ENCODE data around the gene TSHR. TPM values are rescaled to one million over a fixed set of nuclear protein-coding genes. Genes with fewer than 3 reads are reported as not detected.
"Not testable (repeated sequence)": the region's sequence is repeated elsewhere in the genome, so short reads cannot be mapped to it uniquely, and the experiment has no call there.

TSHR gene
- total RNA-seq, 1 donor from 2014 or later = not detected

GRCh38 chr14:80951491-80951890 is 3.9 kb upstream of the TSHR start:
- DNase-seq (ENCODE audit: low spot score) = no peak

DNA sequence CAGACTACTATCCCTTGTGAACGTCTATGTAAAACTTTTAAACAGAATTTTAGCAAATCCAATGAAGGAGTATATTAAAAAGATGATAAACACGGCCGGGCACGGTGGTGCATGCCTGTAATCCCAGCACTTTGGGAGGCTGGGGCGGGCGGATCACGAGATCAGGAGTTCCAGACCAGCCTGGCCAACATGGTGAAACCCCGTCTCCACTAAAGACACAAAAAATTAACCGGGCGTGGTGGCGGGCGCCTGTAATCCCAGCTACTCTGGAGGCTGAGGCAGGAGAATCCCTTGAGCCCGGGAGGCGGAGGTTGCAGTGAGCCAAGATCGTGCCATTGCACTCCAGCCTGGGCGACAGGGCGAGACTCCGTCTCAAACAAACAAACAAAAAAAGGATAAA is 2.2 kb upstream of the TSHR start:
- not testable (repeated sequence) for DNase-seq (ENCODE audit: low spot score)

- DNase-seq (ENCODE audit: low spot score) = peak; percentile 83
These were observed 628 bp upstream of the TSHR start for GRCh38 chr14:80954687-80955299.

DNA sequence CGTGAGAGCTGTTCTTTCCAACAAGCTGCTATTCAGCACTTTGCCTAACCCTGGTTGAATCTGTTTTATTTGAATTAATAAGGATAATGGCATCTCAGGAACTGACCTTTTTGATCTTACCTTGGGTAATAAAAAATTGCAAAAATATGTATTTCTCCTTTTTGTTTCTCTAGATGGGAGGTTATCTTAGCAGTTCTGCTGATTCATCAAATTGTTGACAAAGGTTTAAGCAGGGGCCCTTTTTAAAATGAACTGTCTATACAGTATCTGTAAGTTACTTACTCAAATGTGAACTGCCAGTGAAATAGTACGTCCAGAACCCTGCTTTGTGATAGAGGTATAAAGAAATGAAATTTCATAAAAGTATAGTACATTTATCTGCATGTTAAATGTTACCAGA is 681 bp downstream of the TSHR start:
- DNase-seq (ENCODE audit: low spot score) = no peak

DNA sequence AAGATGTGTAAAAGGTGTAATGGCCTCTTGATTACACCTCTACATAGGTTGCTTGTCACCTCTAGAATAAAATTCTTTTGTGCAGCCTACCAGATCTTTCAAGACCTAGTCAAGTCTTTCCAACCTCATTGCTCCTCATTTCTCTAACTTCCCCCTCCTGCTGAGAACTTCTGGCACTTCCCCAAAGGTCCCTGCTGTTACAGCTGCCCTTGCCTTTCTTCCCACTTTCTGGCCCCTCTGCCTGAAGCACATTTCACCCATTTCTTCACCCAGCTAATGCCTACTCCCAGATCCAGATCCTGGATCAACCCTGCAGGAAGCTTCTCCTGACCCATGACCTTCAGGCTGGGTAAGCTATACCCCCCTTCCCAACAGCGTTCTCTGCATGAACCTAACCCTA is 1.5 kb downstream of the TSHR start:
- DNase-seq (ENCODE audit: low spot score) = no peak

DNA sequence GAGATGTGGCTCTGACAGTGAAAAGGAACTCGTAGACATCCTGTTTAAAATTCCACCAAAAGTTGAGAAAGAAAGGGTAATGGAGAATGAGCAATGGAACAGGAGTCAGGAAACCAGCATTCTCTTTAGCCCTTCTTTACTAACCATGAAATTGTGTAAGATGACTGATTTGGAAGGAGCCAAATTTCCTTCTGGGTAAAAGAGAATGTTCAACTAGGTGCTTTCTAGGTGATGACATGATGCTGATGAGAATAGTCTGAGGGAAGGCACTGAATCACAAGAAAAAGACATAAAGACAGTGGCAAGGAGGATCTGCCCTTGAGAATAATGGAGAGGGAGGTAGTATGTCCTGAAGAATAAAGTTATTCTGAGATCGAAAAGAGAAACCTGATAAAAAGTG is 2.2 kb downstream of the TSHR start:
- no peak for DNase-seq (ENCODE audit: low spot score)

GRCh38 chr14:80958226-80958625 is 2.8 kb downstream of the TSHR start:
- DNase-seq (ENCODE audit: low spot score) = no peak

DNA sequence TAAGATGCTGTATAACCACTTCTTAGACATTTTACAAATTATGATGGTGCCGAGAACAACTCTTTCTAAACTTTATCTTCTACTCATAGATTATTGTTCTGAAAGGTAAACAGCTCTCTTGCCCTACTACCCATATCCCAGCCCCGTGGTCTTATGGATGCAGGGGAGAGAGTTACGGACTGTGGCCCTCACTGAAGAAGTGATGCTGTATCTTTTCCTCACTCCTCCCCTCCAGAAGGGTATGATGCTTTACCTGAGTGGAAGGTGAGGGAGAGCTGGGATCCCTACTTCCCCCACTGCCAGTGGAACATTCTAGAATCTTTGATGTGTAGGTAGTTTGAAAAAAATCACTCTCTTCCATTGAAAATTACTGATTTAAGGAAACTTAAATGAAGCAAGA is 3.5 kb downstream of the TSHR start:
- DNase-seq (ENCODE audit: low spot score) = no peak

DNA sequence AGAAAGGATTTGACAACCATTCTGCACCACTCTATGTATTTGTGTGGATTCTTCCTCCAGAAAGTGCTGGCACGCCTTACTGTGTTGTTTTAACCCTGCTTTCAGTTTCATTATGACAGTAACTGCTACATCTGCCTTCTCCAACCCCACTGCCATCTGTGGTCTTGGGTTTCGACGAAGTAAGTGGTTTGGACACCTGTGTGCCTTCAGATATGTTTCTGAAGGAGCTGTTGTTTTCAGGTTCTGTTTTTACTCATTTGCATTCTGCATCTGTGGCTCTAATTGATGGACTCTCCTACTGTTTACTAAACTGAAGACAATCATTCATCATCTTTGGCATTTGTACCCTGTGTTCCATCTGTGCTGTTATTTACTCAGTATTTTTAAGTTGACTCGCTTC is 4.1 kb downstream of the TSHR start:
- DNase-seq (ENCODE audit: low spot score) = no peak

- DNase-seq (ENCODE audit: low spot score) = no peak
These were observed 9.6 kb downstream of the TSHR start for GRCh38 chr14:80965037-80965436.

DNA sequence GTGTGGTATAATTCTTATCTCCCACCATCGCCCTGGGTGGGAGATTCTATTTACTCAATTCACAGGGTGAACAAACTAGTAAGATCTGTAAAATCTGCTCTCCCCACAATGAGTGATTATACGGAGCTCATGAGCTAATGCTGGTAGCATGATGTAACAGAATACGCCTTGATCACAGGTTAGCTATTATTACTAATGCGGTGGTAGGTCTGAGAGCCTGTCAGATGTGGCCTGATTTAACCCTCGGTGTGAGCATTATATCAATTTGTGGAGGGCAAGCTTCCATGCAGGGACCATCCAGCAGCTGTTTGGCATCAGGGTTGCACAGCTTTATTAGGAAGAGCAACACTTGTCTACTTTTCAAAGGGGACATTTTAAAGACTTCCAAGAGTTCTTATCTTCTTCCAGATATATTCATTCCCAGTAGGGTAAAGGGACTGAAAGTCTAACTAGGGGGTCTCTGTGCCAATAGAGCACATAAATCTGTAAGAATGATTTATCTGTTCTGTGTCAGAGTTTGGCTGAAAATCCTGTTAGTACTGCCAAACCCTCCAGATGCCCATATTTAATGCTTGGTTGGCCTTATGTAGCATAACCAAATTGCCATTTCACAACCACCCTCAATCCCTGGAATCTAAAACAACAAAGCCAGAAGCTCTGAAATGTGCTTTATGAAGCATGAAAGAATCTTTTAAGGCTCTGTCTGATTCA is 18.7 kb downstream of the TSHR start:
- DNase-seq (ENCODE audit: low spot score) = no peak

DNA sequence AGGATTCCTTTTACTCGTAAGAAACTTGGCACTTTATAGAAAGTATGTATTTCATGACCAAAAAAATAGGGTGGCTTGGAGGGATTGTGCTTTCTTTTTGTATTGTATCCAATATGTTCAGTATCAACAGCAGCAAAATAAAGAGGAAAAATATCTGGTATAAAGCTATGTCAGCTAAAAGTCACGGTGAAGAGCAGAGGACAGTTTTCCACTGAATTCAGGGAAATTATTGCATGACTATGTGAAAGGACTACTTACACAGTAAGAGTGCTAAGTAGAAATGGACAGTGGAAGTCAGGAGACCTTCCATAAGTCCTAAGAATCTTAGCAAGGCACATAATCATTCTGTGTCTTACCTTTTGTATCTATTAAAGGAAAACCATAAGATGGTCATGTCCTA is 19.3 kb downstream of the TSHR start:
- DNase-seq (ENCODE audit: low spot score) = no peak

DNA sequence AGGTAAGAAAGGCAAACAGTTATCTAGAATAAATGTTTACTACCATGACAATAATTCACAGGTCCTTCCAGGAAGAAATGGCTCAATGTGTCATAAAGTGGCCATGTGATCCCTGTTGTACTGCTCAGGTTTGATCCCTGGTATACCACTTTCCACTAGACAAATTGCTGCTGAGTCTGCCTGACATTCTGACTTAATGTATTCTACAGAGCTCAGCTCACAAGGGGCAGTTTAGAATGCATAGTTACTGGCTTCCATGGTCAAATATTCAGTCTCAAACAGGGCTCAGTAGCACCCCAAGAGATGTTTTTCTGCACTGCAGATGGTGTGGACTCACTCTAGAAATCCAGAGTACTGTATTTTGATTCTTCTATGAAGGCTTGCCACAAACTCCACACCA is 21.8 kb downstream of the TSHR start:
- no peak for DNase-seq (ENCODE audit: low spot score)

- no peak for DNase-seq (ENCODE audit: low spot score)
These were observed 23.0 kb downstream of the TSHR start for GRCh38 chr14:80978403-80978802.

DNA sequence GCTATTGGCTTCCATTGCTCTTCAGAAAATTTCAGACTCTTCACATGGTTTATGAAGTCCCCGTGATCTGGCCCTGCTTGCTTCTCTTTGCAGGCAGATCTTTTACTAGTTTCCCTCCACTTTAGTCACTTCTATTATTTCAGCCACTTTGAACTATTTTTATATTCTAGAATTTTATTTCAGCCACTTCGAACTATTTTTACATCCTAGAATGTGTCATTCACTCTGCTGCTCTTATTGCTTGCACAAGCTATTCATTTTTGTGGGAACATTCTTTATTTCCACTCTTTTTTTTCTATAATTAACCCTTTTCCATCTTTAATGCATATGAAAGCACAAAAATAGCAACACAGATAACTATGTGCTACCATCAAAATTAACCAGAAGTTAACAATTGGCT is 24.5 kb downstream of the TSHR start:
- no peak for DNase-seq (ENCODE audit: low spot score)

- no peak for DNase-seq (ENCODE audit: low spot score)
These were observed 25.7 kb downstream of the TSHR start for GRCh38 chr14:80981156-80981555.

GRCh38 chr14:80981673-80982072 is 26.3 kb downstream of the TSHR start:
- DNase-seq (ENCODE audit: low spot score) = no peak

- DNase-seq (ENCODE audit: low spot score) = no peak
These were observed 27.3 kb downstream of the TSHR start for GRCh38 chr14:80982711-80983110.

DNA sequence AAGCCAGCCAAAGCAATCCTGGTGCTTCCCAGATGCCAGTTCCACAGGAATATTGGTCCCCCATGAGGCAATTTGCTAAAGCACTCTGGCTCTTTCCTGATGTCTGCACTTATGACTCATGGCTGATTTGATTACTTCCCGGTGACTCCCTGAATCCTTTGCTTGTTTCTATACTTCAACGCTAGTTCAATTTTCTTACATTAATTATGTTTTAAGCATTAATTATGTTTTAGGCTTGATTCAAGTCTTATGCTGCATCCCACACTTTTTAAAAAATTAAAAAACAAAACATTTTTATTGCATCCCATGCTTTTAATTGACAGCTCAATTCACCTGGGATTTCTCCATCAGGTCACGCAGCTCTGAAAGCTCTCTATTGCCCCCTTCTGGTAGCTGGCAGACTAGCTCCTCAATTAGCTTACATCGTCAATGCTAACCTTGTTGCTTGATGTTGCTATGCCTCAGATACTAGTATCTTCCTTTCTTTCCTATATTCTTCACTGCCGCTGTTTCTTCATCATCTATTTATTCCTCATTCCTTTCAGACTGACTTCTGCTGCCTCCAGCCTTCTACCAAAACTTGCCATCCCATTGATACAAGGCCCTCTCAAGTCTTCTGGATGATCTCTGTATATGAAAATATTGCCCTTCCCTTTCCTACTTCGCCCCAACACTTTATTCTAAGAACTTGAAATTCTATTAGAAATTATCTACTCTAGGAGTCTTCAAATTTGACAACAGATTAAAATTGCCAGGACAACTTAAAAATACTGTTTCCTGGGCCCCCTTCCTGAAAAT is 32.0 kb downstream of the TSHR start:
- DNase-seq (ENCODE audit: low spot score) = peak; percentile 66

GRCh38 chr14:80988192-80988591 is 32.8 kb downstream of the TSHR start:
- no peak for DNase-seq (ENCODE audit: low spot score)

GRCh38 chr14:80988735-80989429 is 33.5 kb downstream of the TSHR start:
- DNase-seq (ENCODE audit: low spot score) = no peak

DNA sequence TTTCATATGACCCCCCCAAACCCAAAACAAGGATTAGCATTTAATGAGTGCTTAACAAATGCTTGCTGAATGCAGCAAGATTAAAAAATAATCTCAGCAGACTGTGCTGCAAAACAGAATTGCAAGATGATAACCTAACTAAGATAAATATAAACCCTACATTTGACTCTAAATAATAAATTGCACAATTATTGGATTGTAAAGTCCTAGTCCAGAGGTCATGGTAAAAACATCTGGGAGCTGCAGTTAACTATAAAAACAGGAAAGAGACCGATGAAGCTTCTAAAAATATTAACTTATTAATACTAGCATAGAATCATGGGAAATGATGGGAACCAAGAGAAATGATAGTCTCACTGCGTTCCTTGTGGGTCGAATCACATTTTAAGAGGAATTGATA is 37.2 kb downstream of the TSHR start:
- DNase-seq (ENCODE audit: low spot score) = no peak

Data from ureter (tissue), 1 donor.